RWPE1 (cell line): Measurements from ENCODE around the gene TPCN2.

Experiments
- CTCF ChIA-PET: fragments of 350-600 bp; sonication (Branson Sonifier 250); formaldehyde crosslinking; extraction: SDS; loops from one replicate; lab custom pipeline; 2021; lab: Yijun Ruan, JAX
- POLR2A ChIA-PET: fragments of 400-600 bp; formaldehyde crosslinking; extraction: SDS; loops from one replicate; lab custom pipeline; 2020; ENCODE audit warnings: antibody characterized with exemption; ENCODE audit not compliant: low non-redundant PET; lab: Yijun Ruan, JAX
- DNase-seq: peaks from one replicate; pipeline ENCODE4 v3.0.0; 2012; ENCODE audit warnings: low spot score
- H3K27ac ChIP-seq: fragments of 450-650 bp; 2 replicates; pipeline ENCODE4 v1.5.1; 2017
- CTCF ChIP-seq: fragments of 450-650 bp; conservative IDR thresholded peaks from 2 replicates; pipeline ENCODE4 v1.5.1; 2017; ENCODE audit warnings: low read depth, mild to moderate bottlenecking

Gene TPCN2

GRCh38 chr11:69171476-69172240, 122.9 kb downstream of the TPCN2 start:
- POLR2A ChIA-PET: no interaction called here

GRCh38 chr11:69172674-69173073, 123.9 kb downstream of the TPCN2 start:
- CTCF ChIA-PET: no interaction called here
- no peak for TF ChIP-seq CTCF
- no peak for DNase-seq
- no peak overlapping the region for H3K27ac ChIP-seq
- POLR2A ChIA-PET: no interaction called here

More at GRCh38 chr11:69171476-69172240, 122.9 kb downstream of the TPCN2 start:
- no peak for DNase-seq
- no peak for TF ChIP-seq CTCF
- no peak overlapping the region for H3K27ac ChIP-seq
- CTCF ChIA-PET: interaction anchor here (0.6 kb wide), 1 partner anchor 126 kb away, joined by 3 read pairs; no protein-coding TSS in a partner anchor

- no peak for DNase-seq
- peak overlapping the region; percentile 84 for H3K27ac ChIP-seq
- no peak for TF ChIP-seq CTCF
- ChIA-PET POLR2A (no interaction called here), CTCF (interaction anchor here (0.6 kb wide), 1 partner anchor 12 kb away, joined by 4 read pairs; no protein-coding TSS in a partner anchor)
Measured at GRCh38 chr11:69173331-69173730, 124.6 kb downstream of the TPCN2 start.

- POLR2A ChIA-PET: no interaction called here
- DNase-seq: peak; percentile 71
Measured at GRCh38 chr11:69173925-69174581, 125.3 kb downstream of the TPCN2 start.

GRCh38 chr11:69174841-69175240, 126.1 kb downstream of the TPCN2 start:
- CTCF ChIA-PET: no interaction called here
- DNase-seq: no peak
- no peak for TF ChIP-seq CTCF
- peak overlapping the region; percentile 84 for H3K27ac ChIP-seq
- POLR2A ChIA-PET: no interaction called here

More at GRCh38 chr11:69173925-69174581, 125.3 kb downstream of the TPCN2 start:
- no peak for TF ChIP-seq CTCF
- peak overlapping the region; percentile 84 for H3K27ac ChIP-seq
- CTCF ChIA-PET: no interaction called here

- no peak for TF ChIP-seq CTCF
- CTCF ChIA-PET: interaction anchor here (0.7 kb wide), 2 partner anchors 64 to 335 kb away, joined by 3 to 5 read pairs; no protein-coding TSS in a partner anchor
- POLR2A ChIA-PET: no interaction called here
- no peak overlapping the region for H3K27ac ChIP-seq
- no peak for DNase-seq
Measured at GRCh38 chr11:69178819-69179482, 130.2 kb downstream of the TPCN2 start.
